Right lobe of liver (tissue), 4 donors: ENCODE measurements around the gene ATP13A3.

Experiments used
- CTCF ChIP-seq, 4 donors: fragments of 200-600 bp in 3 of 4; fragments of 450-650 bp in 1 of 4; IDR thresholded peaks; one replicate each; pipeline versions ENCODE4 v1.5.1 to v1.8.0; 2016 to 2022; ENCODE audit warnings: antibody characterized with exemption in 4 of 4, mild to moderate bottlenecking in 2 of 4
- POLR2A ChIP-seq: fragments of 450-650 bp; IDR thresholded peaks from one replicate; pipeline ENCODE4 v1.6.1; 2017; ENCODE audit warnings: antibody characterized with exemption, mild to moderate bottlenecking
- donor health status: DM: no; HTN: no; CAD: no.
- donor health status: DM: no; HTN: no; CAD: no.
- donor health status: DM: no; HTN: yes; CAD: no.

- TF ChIP-seq CTCF (IDR thresholded peaks at IDR 0.05) (no peak), POLR2A (no peak)
These were observed 11.2 kb upstream of the ATP13A3 start for GRCh38 chr3:194497799-194498575.
